GM12891 (cell line): ENCODE results near the gene MAPK11.

Experiments
- POLR2A ChIP-seq: IDR thresholded peaks from 2 replicates; pipeline ENCODE4 v1.6.1; 2011; ENCODE audit warnings: low read depth, low read length, control low read depth
- POLR2AphosphoS5 ChIP-seq: IDR thresholded peaks from 2 replicates; pipeline ENCODE4 v1.6.1; 2011; ENCODE audit warnings: low read depth, low read length, control low read depth
- TAF1 ChIP-seq: IDR thresholded peaks from 2 replicates; pipeline ENCODE4 v1.6.1; 2011; ENCODE audit warnings: low read depth, low read length, control low read depth

GRCh38 chr22:50307890-50308596 is 37.9 kb upstream of the MAPK11 start:
- TF ChIP-seq POLR2AphosphoS5 (no peak), POLR2A (no peak), TAF1 (no peak)
